Measurements from ENCODE around the gene NR1H4. TPM values are rescaled to one million over a fixed set of nuclear protein-coding genes. Genes with fewer than 3 reads are reported as not detected.

NR1H4 gene
- total and polyA plus RNA-seq, 2 of the 13 experiments (the other 11 are each of a cell fraction or from before 2014, with no cell fraction given), result 27.3 to 114 TPM

DNA sequence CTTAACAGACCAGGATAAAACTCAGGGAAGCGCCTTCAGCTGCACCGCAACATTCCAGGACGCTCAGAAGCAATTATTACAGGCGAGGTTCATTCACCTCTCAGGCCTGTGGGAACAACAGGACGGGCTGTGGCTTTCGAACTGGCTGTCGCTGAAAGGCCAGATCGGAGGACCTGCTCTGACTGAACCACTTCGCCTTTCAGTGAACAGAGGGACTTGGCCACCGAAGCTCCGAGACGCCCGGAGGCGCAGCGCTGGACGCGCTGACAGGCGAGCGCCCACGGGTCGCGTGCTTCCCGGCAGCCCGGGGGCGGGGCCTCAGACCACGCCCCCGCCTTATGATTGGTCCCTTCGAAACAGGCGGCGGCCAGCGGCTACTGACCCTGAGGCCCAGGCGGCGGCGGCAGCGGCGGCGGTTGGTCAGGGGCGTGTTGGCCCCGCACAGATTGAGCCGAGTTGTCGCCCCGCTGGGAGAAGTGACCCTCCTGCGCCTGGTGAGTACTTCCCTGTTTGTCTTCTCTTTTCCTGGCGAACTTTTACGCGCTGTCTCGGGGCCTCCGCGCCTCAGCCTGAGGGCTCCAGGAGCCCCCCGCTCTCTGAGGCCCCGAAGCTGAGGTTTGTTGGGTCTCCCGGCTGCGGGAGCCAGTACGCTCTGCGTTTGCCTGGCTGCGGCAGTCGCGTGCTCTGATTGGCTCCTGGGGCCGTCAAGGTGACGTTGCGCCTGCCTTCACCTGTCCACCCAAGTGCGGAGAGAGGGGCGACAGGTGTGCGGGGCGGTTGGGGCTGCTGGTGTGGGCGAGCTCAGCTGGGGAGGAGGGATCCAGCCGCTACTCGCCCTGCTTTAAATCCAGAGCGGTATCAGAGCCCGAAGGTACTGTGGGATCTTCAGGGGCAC is 99.9 kb downstream of the NR1H4 start, which contains the start of gene GAS2L3 (continued):
- TF ChIP-seq MXD4 (CRISPR knock-in tag; IDR thresholded peaks at IDR 0.05), result peak; percentile 97
- TF ChIP-seq BORCS8-MEF2B (CRISPR knock-in tag; IDR thresholded peaks at IDR 0.05), result peak; percentile 80; the same call in 1 of the 2 replicates
- TF ChIP-seq DR1 (CRISPR knock-in tag; IDR thresholded peaks at IDR 0.05), result peak; percentile 64; the same call in 1 of the 2 replicates
- TF ChIP-seq AGO2 (optimal IDR thresholded peaks at IDR 0.05; ENCODE audit: low read depth, low read length), result no peak
- TF ChIP-seq, protein P1, sequence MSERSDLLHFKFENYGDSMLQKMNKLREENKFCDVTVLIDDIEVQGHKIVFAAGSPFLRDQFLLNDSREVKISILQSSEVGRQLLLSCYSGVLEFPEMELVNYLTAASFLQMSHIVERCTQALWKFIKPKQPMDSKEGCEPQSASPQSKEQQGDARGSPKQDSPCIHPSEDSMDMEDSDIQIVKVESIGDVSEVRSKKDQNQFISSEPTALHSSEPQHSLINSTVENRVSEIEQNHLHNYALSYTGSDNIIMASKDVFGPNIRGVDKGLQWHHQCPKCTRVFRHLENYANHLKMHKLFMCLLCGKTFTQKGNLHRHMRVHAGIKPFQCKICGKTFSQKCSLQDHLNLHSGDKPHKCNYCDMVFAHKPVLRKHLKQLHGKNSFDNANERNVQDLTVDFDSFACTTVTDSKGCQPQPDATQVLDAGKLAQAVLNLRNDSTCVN (CRISPR knock-in tag; IDR thresholded peaks at IDR 0.05; ENCODE audit: borderline replicate concordance), result no peak; the same call in 1 of the 2 replicates
- no peak for TF ChIP-seq ZNF224 (CRISPR knock-in tag; IDR thresholded peaks at IDR 0.05)
- no peak for TF ChIP-seq FOXK2 (IDR thresholded peaks at IDR 0.05)
- TF ChIP-seq, protein P2, sequence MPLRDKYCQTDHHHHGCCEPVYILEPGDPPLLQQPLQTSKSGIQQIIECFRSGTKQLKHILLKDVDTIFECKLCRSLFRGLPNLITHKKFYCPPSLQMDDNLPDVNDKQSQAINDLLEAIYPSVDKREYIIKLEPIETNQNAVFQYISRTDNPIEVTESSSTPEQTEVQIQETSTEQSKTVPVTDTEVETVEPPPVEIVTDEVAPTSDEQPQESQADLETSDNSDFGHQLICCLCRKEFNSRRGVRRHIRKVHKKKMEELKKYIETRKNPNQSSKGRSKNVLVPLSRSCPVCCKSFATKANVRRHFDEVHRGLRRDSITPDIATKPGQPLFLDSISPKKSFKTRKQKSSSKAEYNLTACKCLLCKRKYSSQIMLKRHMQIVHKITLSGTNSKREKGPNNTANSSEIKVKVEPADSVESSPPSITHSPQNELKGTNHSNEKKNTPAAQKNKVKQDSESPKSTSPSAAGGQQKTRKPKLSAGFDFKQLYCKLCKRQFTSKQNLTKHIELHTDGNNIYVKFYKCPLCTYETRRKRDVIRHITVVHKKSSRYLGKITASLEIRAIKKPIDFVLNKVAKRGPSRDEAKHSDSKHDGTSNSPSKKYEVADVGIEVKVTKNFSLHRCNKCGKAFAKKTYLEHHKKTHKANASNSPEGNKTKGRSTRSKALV (CRISPR knock-in tag; IDR thresholded peaks at IDR 0.05), result no peak
- peak; percentile 80; the same call in 1 of the 2 replicates for TF ChIP-seq DMAP1 (CRISPR knock-in tag; IDR thresholded peaks at IDR 0.05)
- no peak for TF ChIP-seq SNRNP70 (IDR thresholded peaks at IDR 0.05; ENCODE audit: low read depth, low read length)
- TF ChIP-seq, protein P3, sequence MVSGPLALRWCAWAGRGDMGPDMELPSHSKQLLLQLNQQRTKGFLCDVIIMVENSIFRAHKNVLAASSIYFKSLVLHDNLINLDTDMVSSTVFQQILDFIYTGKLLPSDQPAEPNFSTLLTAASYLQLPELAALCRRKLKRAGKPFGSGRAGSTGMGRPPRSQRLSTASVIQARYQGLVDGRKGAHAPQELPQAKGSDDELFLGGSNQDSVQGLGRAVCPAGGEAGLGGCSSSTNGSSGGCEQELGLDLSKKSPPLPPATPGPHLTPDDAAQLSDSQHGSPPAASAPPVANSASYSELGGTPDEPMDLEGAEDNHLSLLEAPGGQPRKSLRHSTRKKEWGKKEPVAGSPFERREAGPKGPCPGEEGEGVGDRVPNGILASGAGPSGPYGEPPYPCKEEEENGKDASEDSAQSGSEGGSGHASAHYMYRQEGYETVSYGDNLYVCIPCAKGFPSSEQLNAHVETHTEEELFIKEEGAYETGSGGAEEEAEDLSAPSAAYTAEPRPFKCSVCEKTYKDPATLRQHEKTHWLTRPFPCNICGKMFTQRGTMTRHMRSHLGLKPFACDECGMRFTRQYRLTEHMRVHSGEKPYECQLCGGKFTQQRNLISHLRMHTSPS (CRISPR knock-in tag; IDR thresholded peaks at IDR 0.05; ENCODE audit: low read depth), result 0 out of 2 replicates have a peak, but pooled peaks have one; percentile 20
- TF ChIP-seq FOXK1 (CRISPR knock-in tag; IDR thresholded peaks at IDR 0.05; ENCODE audit: borderline replicate concordance, low read depth), result no peak; the same call in 1 of the 2 replicates
- TF ChIP-seq, protein P4, sequence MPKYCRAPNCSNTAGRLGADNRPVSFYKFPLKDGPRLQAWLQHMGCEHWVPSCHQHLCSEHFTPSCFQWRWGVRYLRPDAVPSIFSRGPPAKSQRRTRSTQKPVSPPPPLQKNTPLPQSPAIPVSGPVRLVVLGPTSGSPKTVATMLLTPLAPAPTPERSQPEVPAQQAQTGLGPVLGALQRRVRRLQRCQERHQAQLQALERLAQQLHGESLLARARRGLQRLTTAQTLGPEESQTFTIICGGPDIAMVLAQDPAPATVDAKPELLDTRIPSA (CRISPR knock-in tag; IDR thresholded peaks at IDR 0.05; ENCODE audit: borderline replicate concordance), result peak; percentile 76
- TF ChIP-seq ZNF296 (CRISPR knock-in tag; conservative IDR thresholded peaks at IDR 0.05), result peak; percentile 50; the same call in 1 of the 2 replicates
- TF ChIP-seq SRSF4 (IDR thresholded peaks at IDR 0.05; ENCODE audit: low read depth, low read length, poor library complexity, severe bottlenecking), result no peak
- TF ChIP-seq ESRRA (CRISPR knock-in tag; IDR thresholded peaks at IDR 0.05; ENCODE audit: low read depth), result 0 out of 2 replicates have a peak, but pooled peaks have one; percentile 40
- TF ChIP-seq, protein P5, sequence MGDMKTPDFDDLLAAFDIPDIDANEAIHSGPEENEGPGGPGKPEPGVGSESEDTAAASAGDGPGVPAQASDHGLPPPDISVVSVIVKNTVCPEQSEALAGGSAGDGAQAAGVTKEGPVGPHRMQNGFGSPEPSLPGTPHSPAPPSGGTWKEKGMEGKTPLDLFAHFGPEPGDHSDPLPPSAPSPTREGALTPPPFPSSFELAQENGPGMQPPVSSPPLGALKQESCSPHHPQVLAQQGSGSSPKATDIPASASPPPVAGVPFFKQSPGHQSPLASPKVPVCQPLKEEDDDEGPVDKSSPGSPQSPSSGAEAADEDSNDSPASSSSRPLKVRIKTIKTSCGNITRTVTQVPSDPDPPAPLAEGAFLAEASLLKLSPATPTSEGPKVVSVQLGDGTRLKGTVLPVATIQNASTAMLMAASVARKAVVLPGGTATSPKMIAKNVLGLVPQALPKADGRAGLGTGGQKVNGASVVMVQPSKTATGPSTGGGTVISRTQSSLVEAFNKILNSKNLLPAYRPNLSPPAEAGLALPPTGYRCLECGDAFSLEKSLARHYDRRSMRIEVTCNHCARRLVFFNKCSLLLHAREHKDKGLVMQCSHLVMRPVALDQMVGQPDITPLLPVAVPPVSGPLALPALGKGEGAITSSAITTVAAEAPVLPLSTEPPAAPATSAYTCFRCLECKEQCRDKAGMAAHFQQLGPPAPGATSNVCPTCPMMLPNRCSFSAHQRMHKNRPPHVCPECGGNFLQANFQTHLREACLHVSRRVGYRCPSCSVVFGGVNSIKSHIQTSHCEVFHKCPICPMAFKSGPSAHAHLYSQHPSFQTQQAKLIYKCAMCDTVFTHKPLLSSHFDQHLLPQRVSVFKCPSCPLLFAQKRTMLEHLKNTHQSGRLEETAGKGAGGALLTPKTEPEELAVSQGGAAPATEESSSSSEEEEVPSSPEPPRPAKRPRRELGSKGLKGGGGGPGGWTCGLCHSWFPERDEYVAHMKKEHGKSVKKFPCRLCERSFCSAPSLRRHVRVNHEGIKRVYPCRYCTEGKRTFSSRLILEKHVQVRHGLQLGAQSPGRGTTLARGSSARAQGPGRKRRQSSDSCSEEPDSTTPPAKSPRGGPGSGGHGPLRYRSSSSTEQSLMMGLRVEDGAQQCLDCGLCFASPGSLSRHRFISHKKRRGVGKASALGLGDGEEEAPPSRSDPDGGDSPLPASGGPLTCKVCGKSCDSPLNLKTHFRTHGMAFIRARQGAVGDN (CRISPR knock-in tag; IDR thresholded peaks at IDR 0.05), result peak; percentile 98
- no peak for TF ChIP-seq MTA3 (CRISPR knock-in tag; IDR thresholded peaks at IDR 0.05)
- no peak for TF ChIP-seq ZNF792 (CRISPR knock-in tag; IDR thresholded peaks at IDR 0.05)
